Ammon's horn (tissue), 1 donor: ENCODE data around the gene DNAJC2.
"Not testable (repeated sequence)": the region's sequence is repeated elsewhere in the genome, so short reads cannot be mapped to it uniquely, and the experiment has no call there.

ENCODE experiments used
- DNase-seq: peaks from one replicate; pipeline ENCODE4 v3.0.0-alpha.2; 2016; ENCODE audit warnings: low spot score

The DNAJC2 gene

GRCh38 chr7:103266229-103266628 is 78.3 kb downstream of the DNAJC2 start:
- not testable (repeated sequence) for DNase-seq

GRCh38 chr7:103264054-103264453 is 80.5 kb downstream of the DNAJC2 start:
- DNase-seq, result not testable (repeated sequence)
